Lung microvascular endothelial cell (primary cell): Measurements from ENCODE around the gene NHLRC2. TPM values are rescaled to one million over a fixed set of nuclear protein-coding genes. Genes with fewer than 3 reads are reported as not detected.
A peak's percentile ranks its signal among the peaks of the same experiment; 100 is the strongest.

Source experiments
- DNase-seq, 2 donors: peaks; one replicate each; pipeline versions ENCODE4 v3.0.0 to v3.0.0-alpha.2; 2010; ENCODE audit warnings: low read depth in 2 of 2
- total RNA-seq: library from RNA; depleted of rRNA; stranded (reverse); fragments of >200 nt; gene quantifications from 2 replicates; pipeline ENCODE4 v1.2.1, GENCODE V29; 2014

NHLRC2 gene
- total RNA-seq, 1 donor from 2014 or later, result 14.5 TPM

DNA sequence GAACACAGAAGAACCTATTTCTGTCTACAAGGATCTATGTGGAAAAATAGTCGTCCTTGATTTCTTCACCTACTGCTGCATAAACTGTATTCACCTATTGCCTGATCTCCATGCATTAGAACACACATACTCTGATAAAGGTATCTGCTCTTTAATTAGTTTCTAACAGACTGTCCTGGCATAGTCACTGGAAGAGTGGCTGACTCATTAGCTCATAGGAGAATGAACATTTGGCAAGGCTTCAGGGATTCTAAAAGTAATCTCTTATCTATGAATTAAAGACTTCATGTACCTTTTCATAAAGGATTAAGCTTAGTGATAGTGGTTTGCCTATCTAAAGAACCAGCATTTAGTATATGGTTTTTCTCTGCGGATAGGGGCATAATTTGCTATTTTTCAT is 4.1 kb downstream of the NHLRC2 start:
- DNase-seq, result peak; percentile 57 to 69

GRCh38 chr10:113859261-113859660 is 4.8 kb downstream of the NHLRC2 start:
- DNase-seq, result no peak

- no peak for DNase-seq
Observed at GRCh38 chr10:113865901-113866300, 11.4 kb downstream of the NHLRC2 start.

- DNase-seq, result peak in 1 of 2 donors; percentile 14
Observed at GRCh38 chr10:113866551-113867394, 12.3 kb downstream of the NHLRC2 start.

DNA sequence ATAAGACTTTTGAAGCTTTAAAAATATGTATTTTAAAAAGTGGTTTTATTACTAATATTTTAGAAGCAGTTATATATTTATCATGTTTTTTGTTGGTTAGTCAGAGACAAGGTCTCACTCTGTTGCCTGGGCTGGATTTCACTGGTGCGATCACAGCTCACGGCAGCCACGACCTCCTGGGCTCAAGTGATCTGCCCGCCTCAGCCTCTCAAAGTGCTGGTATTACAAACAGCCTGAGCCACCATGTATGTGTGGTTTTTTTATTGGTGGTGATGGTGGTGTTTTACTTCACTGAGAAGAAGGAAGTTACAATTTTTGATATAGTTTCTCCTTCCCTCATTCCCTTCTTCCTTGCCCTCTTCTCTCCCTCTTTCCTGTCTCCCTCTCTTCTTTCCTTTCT is 13.4 kb downstream of the NHLRC2 start:
- DNase-seq, result no peak

GRCh38 chr10:113869789-113870188 is 15.3 kb downstream of the NHLRC2 start:
- no peak for DNase-seq

DNA sequence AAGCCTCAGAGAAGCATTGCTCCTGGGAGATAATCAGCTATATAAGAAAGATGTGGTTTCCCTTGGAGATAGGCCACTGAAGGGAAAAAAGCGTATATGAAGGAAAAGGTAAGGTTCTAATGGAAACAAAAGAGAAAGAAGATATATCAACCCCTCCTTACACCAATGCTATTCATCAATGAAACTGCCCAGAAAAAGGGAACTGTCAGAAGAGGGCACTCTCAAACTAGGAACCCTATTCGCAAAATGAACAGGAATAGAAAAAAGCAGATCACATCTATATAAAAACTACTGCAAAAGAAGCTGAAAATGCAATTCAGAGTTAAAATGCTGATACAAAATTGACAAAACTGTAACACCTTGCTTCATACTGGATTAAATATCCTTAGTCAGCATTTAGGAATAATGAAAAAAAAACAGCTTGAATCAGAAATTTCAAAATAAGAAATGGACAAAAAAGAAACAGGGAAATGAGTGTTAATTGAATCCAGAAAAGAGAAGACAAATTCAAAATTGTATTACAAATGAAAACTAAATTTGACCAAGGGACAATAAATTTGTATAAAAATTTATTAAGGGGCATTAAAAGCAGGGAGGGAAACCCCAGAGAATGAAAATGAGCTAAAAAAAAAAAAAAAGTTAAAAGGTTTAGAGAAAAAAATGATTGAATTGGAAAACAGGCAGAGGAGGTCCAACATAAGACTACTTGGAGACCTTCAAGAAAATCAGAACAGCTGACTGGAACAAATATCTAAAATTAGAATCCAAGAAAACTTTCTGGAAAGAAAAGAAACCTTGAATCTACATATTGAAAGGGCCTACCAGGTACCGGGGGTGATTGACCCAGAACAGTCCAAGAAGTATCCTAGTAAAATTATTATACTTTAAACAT is 17.9 kb downstream of the NHLRC2 start:
- DNase-seq, result peak in 1 of 2 donors; percentile 38

DNA sequence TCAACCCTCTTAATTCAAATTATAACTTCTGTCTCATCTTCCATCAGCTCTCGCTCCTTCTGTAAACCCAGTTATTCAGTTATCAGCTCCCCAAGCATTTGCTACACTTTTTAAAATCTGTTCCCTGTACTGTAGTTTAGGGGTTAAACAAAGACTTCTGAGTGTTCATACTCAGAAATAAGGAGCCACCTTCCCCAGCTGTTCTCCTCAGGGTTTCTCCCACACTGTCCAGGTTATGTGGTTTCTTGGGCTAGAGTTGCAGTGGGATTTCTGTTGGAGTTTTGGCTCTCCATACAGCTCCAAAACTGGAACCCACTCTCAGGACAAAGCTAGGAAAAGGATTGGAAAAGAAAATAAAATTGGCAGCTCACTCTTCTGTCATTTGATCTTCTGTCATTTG is 20.8 kb downstream of the NHLRC2 start:
- no peak for DNase-seq

DNA sequence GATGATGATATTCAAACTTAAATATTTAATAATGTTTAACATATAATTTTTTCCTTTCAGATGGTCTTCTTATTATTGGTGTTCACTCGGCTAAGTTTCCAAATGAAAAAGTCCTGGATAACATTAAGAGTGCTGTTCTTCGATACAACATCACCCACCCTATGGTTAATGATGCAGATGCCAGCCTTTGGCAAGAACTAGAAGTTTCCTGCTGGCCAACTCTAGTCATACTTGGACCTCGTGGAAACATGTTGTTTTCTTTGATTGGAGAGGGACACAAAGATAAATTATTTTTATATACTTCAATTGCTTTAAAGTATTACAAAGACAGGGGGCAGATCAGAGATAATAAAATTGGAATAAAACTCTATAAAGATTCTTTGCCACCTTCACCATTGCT is 22.0 kb downstream of the NHLRC2 start:
- no peak for DNase-seq

GRCh38 chr10:113879691-113880090 is 25.2 kb downstream of the NHLRC2 start:
- DNase-seq, result no peak

DNA sequence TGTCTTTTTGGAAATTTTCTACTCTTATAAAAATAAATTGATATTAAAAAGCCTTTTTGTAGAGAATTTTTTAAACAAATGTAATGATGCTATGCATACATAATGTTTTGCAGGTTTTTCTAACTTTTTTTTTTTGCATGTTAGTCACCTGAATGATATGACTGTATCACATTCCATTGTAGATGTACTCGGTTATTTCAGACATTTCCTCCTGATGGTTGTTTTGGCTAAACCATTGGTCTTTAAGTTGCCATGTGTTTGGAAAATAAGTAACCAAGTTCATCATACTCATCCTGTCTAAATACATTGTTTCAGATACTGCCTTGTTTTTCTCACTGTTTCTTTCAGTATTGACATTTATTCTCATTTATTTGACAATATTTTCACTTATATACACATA is 25.8 kb downstream of the NHLRC2 start:
- peak; percentile 79 to 90 for DNase-seq

DNA sequence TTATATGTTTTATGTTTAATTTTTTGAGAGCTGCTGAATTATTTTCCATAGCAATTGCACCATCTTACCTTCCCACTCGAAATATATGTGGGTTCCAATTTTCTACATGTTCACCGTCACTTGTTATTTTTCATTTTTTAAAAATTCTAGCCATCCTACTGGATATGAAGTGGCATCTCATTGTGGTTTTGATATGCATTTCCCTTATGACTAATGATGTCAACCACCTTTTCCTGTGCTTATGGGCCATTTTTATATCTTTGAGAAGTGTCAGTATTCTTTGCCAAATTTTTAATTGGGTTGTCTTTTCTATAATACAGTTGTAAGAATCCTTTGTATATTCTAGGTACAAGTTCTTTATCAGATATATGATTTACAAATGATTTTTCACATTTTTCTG is 27.8 kb downstream of the NHLRC2 start:
- peak in 1 of 2 donors; percentile 63 for DNase-seq

- DNase-seq, result no peak
Observed at GRCh38 chr10:113889911-113890310, 35.5 kb downstream of the NHLRC2 start.

- DNase-seq, result peak in 1 of 2 donors; percentile 9
Observed at GRCh38 chr10:113890769-113891168, 36.3 kb downstream of the NHLRC2 start.

DNA sequence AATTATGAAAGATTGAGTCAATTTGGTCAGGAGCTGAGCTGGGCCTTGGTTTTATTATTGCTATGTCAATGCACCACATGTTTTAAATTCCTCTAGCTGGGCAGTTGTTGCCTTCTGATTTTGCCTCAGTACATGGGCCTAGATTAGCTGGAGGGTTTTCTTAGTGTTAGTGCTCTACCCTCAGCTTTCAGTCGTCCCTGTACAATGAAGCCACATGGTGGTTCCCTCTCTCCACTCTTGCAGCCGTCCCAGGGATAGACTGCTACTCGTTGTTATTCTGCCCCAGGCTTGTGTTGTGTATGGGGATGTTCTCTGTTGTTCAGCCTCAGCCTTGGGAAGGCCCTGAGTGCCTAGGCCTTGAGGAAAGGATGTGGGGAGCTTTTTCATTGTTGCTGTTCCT is 37.0 kb downstream of the NHLRC2 start:
- DNase-seq, result peak in 1 of 2 donors; percentile 40

GRCh38 chr10:113893570-113893969 is 39.1 kb downstream of the NHLRC2 start:
- DNase-seq, result no peak

DNA sequence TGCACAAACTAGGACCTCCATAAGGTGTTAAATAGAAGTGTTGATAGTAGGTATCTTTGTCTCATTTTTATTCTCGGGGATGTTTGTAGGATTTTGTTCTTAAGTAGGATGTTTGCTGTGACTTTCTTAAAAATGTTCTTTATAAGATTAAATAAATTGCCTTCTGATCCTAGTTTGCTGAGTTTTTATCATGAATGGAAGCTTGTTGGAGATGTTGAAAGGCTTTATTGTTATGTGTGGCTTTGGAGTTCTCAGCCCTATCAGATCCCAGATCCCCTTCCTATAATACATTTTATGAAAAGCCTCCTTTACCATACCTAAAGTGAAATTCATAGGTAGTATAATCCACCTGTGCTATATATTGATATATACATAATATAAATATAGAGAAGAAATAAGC is 40.1 kb downstream of the NHLRC2 start:
- DNase-seq, result no peak

DNA sequence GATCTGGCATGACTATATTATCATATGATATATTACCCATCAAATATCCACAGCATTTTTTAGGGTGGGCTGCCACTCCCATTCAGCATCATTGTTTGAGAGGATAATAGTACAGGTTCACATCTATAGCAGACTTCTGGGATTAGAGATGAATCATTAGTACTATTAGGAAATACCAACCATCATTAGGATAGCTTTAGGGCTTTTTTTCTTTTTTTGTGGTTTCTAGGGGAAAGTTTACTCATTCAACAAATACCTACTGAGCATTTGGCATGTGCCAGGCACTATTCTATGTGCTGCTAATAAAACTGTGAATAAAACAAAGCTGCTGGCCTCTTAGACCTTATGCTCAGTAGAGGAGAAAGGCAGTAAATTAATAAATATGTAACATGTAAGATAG is 40.6 kb downstream of the NHLRC2 start:
- peak; percentile 17 to 31 for DNase-seq

DNA sequence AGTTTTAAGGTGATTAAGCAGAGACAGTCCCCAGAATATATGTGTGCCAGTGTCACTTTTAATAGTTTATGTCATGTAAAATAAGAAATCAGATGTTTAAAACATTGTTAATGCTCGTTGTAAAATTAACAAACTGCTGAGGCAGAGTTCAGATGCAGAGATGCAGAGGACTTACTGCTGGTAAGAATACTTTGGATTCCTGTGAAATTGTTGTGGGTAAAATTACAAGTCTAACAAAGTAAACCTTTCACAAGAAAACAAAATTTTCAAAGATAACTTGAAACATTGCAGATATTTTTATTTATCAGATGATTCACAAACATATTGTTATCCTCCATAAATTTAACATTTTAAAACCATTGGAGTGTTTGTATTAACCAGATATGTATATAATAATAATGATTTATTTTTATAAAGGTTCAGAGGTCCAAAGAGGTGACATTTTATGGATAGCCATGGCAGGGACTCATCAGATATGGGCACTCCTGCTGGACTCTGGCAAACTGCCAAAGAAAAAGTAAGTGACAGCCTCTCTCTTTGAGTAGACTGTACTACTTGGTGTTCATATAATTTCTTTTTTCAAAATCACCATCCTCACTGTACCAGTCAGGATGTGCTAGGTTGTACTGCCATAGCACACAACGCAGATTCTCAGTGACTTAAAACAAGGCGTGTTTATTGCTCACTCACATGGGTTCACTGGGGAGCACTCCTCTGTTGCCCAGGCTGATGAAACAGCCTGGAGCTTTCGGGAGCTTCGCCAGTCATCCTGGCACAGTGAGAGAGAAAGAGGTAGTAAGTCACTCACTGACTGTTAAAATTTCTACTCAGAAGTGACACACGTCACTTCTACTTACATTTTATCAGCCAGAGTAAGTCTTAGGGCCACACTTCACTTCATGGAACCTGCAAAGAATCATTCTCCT is 43.5 kb downstream of the NHLRC2 start:
- no peak for DNase-seq

GRCh38 chr10:113899952-113900598 is 45.6 kb downstream of the NHLRC2 start:
- no peak for DNase-seq

DNA sequence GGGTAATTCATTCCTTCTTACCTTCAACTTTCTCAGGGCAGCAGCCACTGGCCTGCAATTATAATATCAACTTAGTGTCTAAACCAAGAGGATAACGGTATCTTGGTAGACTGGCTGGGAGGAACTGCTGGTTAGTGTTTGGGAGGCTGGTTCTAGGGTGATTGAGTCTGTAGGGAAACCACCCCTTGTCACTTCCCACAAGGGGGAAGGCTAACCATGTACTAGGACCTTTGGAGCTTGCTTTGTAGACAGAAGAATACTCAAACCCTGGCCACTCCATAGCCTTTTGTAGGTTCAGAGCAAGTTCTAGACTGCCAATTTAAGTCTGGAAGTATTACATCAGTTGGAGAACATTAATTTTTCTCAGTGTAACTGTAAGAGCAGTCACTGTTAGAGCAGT is 51.3 kb downstream of the NHLRC2 start:
- DNase-seq, result no peak
